ENCODE data around the gene CAD. TPM values are rescaled to one million over a fixed set of nuclear protein-coding genes. Genes with fewer than 3 reads are reported as not detected.
"Not testable (repeated sequence)": the region's sequence is repeated elsewhere in the genome, so short reads cannot be mapped to it uniquely, and the experiment has no call there.

Gene CAD
- polyA plus RNA-seq, 3 donors: 50.4 to 54.6 (median 54.1) TPM

DNA sequence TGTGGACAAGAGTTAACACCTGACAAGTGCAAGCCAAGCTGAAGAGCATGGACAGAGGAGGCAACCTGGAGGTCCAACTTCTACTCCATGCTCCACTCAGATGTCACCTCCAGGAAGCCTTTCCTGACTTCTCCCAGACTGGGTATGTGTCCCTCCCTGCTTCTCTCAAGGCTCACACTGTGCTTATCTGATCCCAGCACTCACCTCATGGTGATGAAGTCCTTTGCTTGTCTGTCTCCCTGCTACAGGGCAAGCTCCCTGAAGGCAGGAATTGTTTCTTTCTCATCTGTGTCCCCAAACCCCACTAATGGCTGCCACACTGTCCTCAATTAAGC lies 48.3 kb downstream of the CAD start:
- no peak for DNase-seq (ENCODE audit: extremely low read depth in 1 of 11, low read depth in 9 of 11, low spot score in 4 of 11)

DNA sequence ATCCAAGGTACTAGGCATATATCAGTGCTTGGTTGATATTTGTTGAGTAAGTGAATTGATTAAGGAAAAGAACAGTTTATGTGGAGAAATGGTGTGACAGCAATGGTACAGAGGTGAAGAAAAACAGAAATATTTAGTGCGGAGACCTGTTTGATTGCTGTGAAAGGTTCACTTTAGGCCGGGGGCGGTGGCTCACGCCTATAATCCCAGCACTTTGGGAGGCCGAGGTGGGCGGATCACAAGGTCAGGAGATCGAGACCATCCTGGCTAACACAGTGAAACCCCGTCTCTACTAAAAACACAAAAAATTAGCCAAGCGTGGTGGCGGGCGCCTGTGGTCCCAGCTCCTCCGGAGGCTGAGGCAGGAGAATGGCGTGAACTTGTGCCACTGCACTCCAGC lies 51.1 kb downstream of the CAD start:
- DNase-seq (ENCODE audit: extremely low read depth in 1 of 11, low read depth in 9 of 11, low spot score in 4 of 11): not testable (repeated sequence)

DNA sequence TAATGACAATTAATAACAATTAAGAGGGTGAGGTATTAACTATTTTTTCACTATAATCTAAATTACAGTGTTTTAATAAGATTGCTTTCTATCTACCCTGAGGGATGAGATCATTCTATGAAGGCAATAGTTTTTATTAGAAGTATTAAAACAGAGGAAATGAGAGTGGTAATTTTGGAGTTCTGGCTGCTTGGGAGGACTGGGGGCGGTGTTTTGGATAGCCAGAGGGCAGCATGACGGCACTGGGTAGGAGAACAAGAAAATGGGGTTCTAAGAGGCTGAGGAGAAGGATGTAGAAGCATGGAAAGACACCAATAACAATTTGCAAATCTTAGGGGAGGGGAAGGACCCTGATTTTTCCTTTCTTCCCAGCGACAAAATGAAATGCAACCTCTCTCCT lies 53.0 kb downstream of the CAD start:
- no peak for DNase-seq (ENCODE audit: extremely low read depth in 1 of 11, low read depth in 9 of 11, low spot score in 4 of 11)

DNA sequence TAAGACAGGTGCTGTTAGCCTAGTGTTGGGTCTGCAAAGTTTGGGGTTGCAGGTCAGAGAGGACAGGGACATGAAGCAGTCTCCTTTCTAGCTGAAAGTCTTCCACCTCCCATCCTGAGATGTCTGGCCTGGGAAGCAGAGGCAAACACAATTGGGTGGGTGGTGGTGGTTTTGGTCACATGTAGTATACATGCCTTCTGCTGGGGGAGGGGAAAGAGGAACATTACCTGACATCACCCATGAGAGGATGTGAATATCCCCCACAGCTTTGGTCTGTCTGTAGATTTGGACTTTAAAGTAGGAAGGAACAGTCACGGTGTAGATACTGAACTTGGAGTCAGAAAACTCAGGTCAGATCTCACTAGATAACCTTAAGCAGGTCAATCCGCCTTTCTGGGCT lies 53.5 kb downstream of the CAD start:
- no peak for DNase-seq (ENCODE audit: extremely low read depth in 1 of 11, low read depth in 9 of 11, low spot score in 4 of 11)

DNA sequence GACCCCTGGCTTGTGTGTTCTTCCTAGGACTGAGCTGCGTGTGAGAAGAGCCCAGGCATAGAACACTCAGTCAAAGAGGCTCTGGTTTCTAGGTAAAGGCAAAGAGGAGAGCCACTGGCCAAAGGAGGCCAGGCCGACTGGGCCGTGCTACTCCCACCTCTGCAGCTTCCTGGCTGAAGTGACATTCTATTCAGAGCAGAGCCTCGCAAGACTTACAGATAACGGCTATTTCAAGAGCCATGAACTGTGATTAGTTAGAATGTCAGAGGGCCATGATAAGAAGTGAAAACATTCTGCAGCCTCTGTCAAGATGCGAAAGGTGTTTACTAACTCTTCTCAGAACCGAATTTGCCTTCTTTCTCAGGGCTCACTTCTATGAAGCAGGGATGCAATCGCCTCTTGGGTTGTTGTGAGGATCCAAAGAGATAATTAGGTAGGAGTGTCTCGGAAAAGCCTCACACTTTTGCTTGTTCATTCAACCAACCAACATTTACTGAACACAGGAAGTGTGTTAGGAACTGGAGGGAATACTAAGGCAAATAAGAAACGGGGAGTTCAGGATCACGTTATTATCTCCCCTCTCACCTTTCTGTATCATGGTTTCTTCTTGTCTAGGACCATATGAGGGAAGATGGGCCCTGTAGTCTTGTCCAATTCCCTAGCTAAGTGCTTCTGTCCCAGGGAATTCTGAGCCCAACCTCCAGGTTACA lies 54.6 kb downstream of the CAD start:
- no peak for DNase-seq (ENCODE audit: extremely low read depth in 1 of 11, low read depth in 9 of 11, low spot score in 4 of 11)

DNA sequence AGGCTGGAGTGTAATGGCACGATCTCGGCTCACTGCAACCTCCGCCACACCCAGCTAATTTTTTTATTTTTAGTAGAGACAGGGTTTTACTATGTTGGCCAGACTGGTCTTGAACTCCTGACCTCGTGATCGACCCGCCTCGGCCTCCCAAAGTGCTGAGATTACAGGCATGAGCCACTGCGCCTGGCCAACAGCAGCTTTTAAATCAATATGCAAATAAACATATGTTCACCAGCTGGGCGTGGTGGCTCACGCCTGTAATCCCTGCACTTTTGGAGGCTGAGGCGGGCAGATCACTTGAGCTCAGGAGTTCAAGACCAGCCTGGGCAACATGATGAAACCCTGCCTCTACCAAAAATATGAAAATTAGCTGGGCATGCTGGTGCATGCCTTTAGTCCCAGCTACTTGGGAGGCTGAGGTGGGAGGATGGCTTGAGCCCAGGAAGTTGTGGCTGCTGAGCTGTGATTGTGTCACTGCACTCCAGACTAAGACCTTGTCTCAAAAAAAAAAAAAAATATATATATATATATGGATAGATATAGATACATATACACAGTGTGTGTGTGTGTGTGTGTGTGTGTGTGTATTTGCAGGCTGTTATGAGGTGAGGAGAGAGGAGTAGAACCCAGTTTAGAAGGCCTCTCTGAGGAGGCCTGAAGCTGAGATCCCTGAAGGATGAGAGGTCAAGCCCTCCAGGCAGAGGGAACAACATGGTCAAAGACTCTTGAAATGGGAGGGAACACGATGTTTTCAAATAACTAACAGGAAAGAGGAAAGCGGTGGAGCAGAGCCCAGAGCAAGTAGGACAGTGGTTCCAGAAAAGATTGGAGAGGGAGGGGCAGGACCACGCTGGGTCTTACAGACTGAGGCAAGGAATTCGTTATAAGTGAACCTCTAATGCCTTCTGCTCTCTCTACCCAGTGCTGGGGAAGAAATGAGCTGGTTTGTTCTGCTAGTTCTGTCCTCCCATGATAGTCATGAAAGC lies 55.7 kb downstream of the CAD start:
- not testable (repeated sequence) for DNase-seq (ENCODE audit: extremely low read depth in 1 of 11, low read depth in 9 of 11, low spot score in 4 of 11)

DNA sequence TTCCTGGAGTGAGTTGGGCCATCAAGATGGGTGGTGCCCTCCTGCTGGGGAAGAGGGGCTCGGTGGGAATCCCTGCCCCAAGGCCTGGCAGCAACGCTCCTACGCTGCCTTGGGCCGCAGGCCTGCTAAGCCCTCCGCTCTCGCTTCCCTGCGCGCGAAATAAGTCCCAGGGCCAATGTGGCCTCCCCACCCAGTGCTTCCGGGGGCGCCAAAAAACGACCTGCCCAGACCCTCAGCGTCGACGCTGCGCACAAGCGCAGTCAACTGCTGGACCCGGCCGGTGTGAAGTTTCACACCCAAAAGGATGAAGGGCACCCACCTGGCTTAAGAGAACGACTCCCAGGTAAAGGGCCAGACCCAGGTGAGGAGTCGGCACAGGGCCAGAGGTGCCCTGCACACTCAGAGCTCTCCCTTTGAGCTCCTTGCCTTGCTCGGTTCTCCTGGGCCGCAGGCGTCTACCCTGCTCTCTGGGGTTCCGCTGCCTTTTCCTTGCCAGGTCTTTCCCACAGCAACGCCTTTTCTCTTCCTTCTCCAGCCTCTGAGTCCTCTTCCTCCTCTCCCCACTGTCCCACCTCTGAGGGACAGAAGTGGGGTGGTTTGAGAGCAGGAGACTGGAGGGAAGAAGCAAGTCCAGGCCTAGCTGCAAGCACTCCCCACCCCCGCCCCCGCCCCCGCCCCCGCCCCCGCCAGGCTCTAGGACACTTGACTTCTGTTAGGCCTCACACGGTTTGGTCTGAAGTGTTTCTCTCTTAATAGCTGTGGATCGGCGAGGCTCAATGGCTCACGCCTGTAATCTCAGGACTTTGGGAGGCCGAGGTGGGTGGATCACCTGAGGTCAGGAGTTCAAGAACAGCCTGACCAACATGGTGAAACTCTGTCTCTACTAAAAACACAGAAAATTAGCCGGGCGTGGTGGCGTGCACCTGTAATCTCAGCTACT lies 58.3 kb downstream of the CAD start, which contains the start of gene DNAJC5G:
DNAJC5G (plus strand) TSS at position 223 of the 940 bp plus-strand sequence. CDS start 1,296 bp downstream, outside the sequence.
- no peak for DNase-seq (ENCODE audit: extremely low read depth in 1 of 11, low read depth in 9 of 11, low spot score in 4 of 11)

DNA sequence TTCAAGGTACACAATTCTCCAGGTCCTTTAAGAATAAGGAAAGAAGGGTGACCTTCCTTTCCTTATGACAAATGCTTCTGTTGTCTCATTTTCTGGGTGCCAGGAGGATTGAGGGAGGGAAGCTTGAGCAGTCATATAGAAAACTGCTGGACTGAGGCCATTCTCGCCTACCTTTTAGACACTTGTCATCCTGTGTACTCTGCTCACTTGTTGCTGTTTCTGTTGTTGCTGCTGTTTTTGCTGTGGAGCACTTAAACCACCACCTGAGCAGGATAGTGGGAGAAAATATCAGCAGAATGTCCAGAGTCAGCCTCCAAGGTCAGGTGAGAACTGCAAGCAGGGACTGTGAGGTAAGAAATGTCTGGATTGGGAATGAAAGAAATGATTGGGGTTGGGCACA lies 60.8 kb downstream of the CAD start:
- DNase-seq (ENCODE audit: extremely low read depth in 1 of 11, low read depth in 9 of 11, low spot score in 4 of 11): no peak

DNA sequence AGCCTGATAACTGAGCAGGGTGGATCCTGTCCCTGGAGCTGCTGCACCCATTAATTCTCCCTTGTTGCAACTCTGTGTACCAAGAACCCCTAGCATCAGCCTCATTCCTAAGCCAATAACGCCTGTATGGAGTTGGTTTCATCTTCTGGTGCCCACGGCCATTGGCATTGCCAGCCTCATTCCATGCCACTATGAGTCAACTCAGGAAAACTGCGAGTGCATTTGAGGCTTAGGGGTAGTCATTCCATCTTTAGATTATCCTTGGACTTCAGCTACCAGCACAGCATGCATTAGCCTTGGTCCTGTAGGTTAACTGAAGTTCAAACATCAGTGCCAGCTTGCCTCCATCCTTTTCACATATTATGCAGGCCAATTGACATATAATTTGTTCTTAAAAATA lies 63.7 kb downstream of the CAD start:
- DNase-seq (ENCODE audit: extremely low read depth in 1 of 11, low read depth in 9 of 11, low spot score in 4 of 11): no peak

DNA sequence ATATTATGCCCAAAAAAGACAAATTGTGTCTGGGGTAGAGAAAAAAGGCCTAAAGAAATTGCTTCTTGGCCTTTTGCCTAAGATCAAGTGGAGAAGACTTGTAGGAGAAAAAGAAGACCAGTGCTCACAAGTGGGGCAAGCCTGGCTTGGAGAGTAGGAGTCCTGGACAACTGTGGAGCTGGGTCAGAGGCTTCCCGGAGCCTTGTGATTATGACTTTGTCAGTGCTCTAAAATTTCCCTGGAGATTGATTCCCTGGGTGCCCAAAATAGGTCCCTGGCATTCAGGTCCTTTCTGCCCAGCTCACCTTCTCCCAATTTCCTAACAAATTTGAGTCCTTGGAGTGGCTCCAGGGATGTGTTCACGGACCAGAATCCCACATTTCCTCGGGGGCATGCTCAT lies 64.3 kb downstream of the CAD start:
- DNase-seq (ENCODE audit: extremely low read depth in 1 of 11, low read depth in 9 of 11, low spot score in 4 of 11): no peak

DNA sequence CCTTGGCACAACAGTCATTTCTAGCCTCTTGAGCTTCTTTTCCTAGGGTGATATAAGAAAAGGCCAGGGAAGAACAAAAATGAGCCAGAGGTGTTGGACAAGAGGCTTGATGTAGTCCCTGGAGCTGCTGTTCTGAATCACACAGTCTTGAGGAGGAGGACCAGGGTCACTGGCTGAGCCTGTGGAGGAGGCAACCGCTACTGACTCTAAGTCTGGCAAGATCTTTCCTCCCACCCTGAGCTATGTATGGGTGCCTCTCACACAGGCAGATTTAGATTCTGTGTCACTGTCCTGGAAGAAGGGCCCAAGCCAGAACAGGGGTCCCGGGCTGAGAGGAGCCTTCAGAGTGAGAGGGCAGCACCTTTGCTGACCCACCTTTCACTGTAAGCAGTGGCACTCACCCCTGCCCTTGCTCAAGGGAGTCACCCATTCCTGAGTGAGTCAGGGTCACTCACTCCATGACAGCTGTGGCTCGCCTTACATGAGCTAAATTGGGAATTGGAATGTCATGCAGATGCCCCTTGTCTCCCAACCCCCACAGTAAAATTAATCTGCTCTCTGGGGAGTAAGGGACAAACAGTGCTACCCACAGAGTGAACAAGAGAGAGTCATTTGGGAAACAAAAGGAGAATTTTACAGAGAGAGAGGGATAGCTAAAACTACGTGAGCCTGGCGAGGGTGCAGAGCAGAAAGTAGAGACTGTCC lies 64.8 kb downstream of the CAD start, which contains the start of gene TRIM54:
TRIM54 (plus strand) TSS at position 575 of the 705 bp plus-strand sequence. CDS start 303 bp downstream, outside the sequence.
- no peak for DNase-seq (ENCODE audit: extremely low read depth in 1 of 11, low read depth in 9 of 11, low spot score in 4 of 11)

DNA sequence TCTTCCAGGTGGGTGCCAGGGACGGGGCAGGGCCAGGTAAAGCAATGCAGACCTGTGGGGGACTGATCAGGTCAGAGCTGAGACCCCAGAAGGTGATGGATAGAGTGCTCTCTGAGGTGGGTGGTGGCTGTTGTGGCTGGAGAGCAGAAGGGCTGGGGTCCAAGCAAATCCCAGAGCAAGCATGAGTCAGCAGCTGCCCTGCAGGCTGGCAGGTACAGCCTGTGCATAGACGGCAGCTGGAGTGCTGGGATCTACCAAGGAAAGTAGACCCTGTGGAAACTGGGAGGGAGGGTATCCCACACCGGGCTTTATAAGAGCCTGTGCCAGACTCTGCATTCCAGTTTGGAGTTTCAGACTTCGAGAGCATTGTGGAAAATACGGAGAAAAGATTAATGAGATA lies 65.7 kb downstream of the CAD start:
- no peak for DNase-seq (ENCODE audit: extremely low read depth in 1 of 11, low read depth in 9 of 11, low spot score in 4 of 11)

DNA sequence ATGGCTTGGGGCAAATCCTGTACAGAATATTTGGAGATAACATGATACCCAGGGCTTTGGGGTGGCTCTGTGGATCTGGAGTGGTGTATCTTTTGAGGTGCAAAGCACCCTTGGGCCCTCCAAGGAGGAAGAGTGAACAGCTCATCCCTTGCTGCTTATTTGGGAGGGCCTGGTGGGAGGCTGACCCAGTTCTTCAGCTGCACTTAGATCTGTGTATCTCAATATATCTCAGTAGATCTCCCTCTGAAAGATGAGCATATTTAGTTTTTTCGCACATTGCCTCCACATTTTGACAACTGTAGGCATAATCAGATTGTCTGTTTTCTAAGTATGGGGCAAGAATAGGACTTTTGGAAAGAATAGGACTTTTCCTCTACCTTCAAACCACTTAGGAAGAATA lies 67.8 kb downstream of the CAD start:
- no peak for DNase-seq (ENCODE audit: extremely low read depth in 1 of 11, low read depth in 9 of 11, low spot score in 4 of 11)

DNA sequence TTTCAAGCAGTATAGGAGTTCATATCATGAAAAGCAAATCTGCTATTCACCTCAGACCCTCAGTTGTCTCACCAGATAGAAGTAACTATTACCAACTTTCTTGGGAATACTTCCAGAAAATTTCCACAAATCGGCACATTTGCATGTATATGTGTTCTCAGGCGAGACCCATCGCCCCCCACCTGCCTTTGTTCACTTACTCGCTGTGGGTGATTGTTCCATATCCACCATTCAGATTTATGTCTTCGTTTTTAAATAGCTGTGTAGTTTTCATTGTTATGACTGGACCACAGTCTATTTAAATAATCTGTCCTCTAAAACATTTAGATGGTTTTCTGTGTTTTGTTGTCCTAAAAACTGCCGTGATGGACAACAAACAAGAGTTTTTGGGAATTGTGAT lies 68.3 kb downstream of the CAD start:
- no peak for DNase-seq (ENCODE audit: extremely low read depth in 1 of 11, low read depth in 9 of 11, low spot score in 4 of 11)

DNA sequence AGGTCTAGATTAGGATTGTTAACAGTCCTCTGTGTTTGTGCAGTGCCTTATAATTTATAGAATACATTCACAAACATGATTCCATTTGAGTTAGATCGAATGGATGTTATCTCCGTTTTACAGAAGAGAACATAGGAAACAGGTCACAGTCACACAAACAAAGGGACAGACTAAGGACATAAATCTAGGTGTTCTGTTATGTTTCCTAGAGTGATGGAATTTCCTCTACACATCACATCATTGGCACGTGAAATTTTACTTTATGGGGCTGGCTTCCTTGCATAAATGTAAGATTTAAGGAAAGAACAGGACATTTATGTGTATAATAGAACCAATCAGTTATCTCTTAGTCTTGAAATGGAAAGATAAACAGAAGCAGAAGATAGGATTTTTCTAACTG lies 71.4 kb downstream of the CAD start:
- no peak for DNase-seq (ENCODE audit: extremely low read depth in 1 of 11, low read depth in 9 of 11, low spot score in 4 of 11)

DNA sequence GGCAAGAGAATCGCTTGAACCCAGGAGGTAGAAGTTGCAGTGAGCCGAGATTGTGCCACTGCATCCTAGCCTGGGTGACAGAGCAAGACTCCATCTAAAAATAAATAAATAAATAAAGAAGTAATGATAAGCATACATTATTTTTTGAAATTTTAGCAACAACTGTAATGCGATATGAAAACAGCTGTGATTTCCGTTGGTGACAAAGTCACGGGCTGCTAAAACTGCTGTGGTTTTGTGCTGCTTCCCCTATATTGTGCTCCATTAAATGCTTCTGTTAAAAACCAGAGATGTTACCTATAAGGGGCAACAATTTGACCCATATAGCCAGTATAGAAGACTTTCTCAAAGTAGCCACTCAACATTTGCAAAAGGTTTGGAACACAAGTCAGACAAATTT lies 73.4 kb downstream of the CAD start:
- no peak for DNase-seq (ENCODE audit: extremely low read depth in 1 of 11, low read depth in 9 of 11, low spot score in 4 of 11)

DNA sequence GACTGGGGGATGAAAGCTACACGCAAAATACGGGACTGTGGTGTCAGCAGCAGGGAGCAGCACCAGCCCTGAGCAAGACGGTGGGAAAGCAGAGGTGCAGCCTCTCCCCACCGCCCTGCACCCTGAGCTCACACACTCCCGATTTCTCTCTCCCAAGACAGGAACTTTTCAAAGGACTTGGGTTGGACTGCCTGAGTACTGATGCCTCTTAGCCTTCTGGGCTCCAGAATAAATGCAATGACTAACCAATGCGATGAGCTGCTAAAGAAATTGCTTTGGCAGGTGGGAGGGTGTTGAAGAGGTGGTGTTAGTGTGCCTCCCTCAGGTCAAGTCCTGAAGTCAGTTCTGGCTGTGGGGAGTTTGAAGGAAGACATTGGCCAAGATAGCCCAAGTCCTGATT lies 74.7 kb downstream of the CAD start:
- no peak for DNase-seq (ENCODE audit: extremely low read depth in 1 of 11, low read depth in 9 of 11, low spot score in 4 of 11)

Measured in renal cortex interstitium (tissue), 11 donors.